Activated CD8-positive, alpha-beta memory T cell treated with anti-CD3 and anti-CD28 coated beads, Interleukin-2, amount 50 U/mL, for 24 hours (primary cell): ENCODE measurements around the gene MLLT10.

Experiments
- DNase-seq: peaks from one replicate; pipeline ENCODE4 v3.0.0-alpha.2; 2020; ENCODE audit errors: extremely low read depth

The MLLT10 gene

GRCh38 chr10:21740989-21741388, 207.0 kb downstream of the MLLT10 start:
- no peak for DNase-seq

- DNase-seq, result no peak
Observed at GRCh38 chr10:21742740-21743412, 208.8 kb downstream of the MLLT10 start.

GRCh38 chr10:21744223-21744622, 210.2 kb downstream of the MLLT10 start:
- no peak for DNase-seq

- DNase-seq, result no peak
Observed at GRCh38 chr10:21746118-21746517, 212.1 kb downstream of the MLLT10 start.

GRCh38 chr10:21747809-21748208, 213.8 kb downstream of the MLLT10 start:
- DNase-seq, result no peak

GRCh38 chr10:21749788-21750187, 215.8 kb downstream of the MLLT10 start:
- no peak for DNase-seq

GRCh38 chr10:21750424-21750823, 216.4 kb downstream of the MLLT10 start:
- DNase-seq, result no peak

GRCh38 chr10:21751341-21752310, 217.6 kb downstream of the MLLT10 start:
- no peak for DNase-seq

GRCh38 chr10:21753497-21754270, 219.7 kb downstream of the MLLT10 start:
- DNase-seq, result no peak

GRCh38 chr10:21754410-21755011, 220.5 kb downstream of the MLLT10 start:
- no peak for DNase-seq

GRCh38 chr10:21756707-21757106, 222.7 kb downstream of the MLLT10 start:
- DNase-seq, result no peak

- DNase-seq, result no peak
Observed at GRCh38 chr10:21757185-21757901, 223.3 kb downstream of the MLLT10 start.

GRCh38 chr10:21758239-21758638, 224.2 kb downstream of the MLLT10 start:
- DNase-seq, result no peak

GRCh38 chr10:21758696-21759095, 224.7 kb downstream of the MLLT10 start:
- DNase-seq, result no peak

GRCh38 chr10:21759232-21759631, 225.2 kb downstream of the MLLT10 start:
- no peak for DNase-seq

GRCh38 chr10:21760332-21760731, 226.3 kb downstream of the MLLT10 start:
- DNase-seq, result no peak

- DNase-seq, result no peak
Observed at GRCh38 chr10:21764466-21765189, 230.6 kb downstream of the MLLT10 start.

GRCh38 chr10:21769041-21769440, 235.0 kb downstream of the MLLT10 start:
- DNase-seq, result no peak

- DNase-seq, result no peak
Observed at GRCh38 chr10:21771219-21771618, 237.2 kb downstream of the MLLT10 start.

- DNase-seq, result no peak
Observed at GRCh38 chr10:21776883-21777282, 242.9 kb downstream of the MLLT10 start.
